HepG2 (cell line): ENCODE data around the gene FCGR3A. TPM values are rescaled to one million over a fixed set of nuclear protein-coding genes. Genes with fewer than 3 reads are reported as not detected.
"Not testable (repeated sequence)": the region's sequence is repeated elsewhere in the genome, so short reads cannot be mapped to it uniquely, and the experiment has no call there.

Experiments
- ATAC-seq: fragments of 200-7000 bp; cut with Tn5 transposase; 3 replicates; pipeline ENCODE4 v1.9.1; 2020; ENCODE audit warnings: mild to moderate bottlenecking, moderate library complexity
- BruUV-seq: library from RNA; stranded (reverse); fragments of 400-500 nt; replicated peaks from 2 replicates; lab custom pipeline; 2021; lab: Mats Ljungman, UMichigan
- CTCF ChIA-PET: fragments of 300-600 bp; formaldehyde crosslinking; extraction: SDS; loops from one replicate; lab custom pipeline; 2021; ENCODE audit warnings: low total read pairs, inconsistent platforms, low intra/inter-chr PET ratio; lab: Yijun Ruan, JAX
- POLR2A ChIA-PET: fragments of 350-600 bp; sonication (Branson Sonifier 250); formaldehyde crosslinking; loops from one replicate; lab custom pipeline; 2020; ENCODE audit warnings: antibody characterized with exemption, inconsistent platforms; lab: Yijun Ruan, JAX
- DNase-seq: peaks from one replicate; pipeline ENCODE4 v3.0.0-alpha.2; 2015; ENCODE audit warnings: low spot score
- FAIRE-seq: peaks from 3 replicates; lab custom pipeline; 2011; peaks lifted over from hg19 to GRCh38; lab: Jason Lieb, UNC
- H2AFZ ChIP-seq: one replicate; pipeline ENCODE4 v1.6.1; 2011; ENCODE audit warnings: low read length, inconsistent platforms
- H3K27ac ChIP-seq: fragments of 300-600 bp; 3 replicates; pipeline ENCODE4 v1.8.0; 2011; ENCODE audit warnings: mixed run types, mild to moderate bottlenecking, mixed read lengths, low read length, inconsistent platforms; ENCODE audit not compliant: insufficient read depth; ENCODE audit errors: extremely low read length
- H3K27me3 ChIP-seq, 2 experiments: fragments of 200-600 bp in 1 of 2; 2 replicates in 1 of 2; 3 replicates in 1 of 2; pipeline versions ENCODE4 v1.6.0 to v1.8.0; 2011; ENCODE audit warnings: low read length in 2 of 2, mild to moderate bottlenecking in 2 of 2, moderate library complexity in 2 of 2, inconsistent platforms in 1 of 2; ENCODE audit not compliant: insufficient read depth in 2 of 2, control insufficient read depth in 1 of 2
- H3K36me3 ChIP-seq, 2 experiments: fragments of 200-600 bp in 1 of 2; replicated peaks in 1 of 2; 2 replicates in 1 of 2; 3 replicates in 1 of 2; pipeline versions ENCODE4 v1.5.1 to v1.8.0; 2011; ENCODE audit warnings: low read length in 2 of 2, inconsistent platforms in 1 of 2; ENCODE audit not compliant: insufficient read depth in 2 of 2, control insufficient read depth in 1 of 2
- H3K4me1 ChIP-seq: 2 replicates; pipeline ENCODE4 v1.5.1; 2012; ENCODE audit warnings: low read length, inconsistent platforms; ENCODE audit not compliant: insufficient read depth
- H3K4me2 ChIP-seq: 2 replicates; pipeline ENCODE4 v1.6.0; 2011; ENCODE audit warnings: low read depth, low read length, inconsistent platforms
- H3K4me3 ChIP-seq, 3 experiments: fragments of 200-600 bp in 1 of 3; sonication (generic), shearing (Covaris generic) in 1 of 3; replicated peaks in 1 of 3; 2 replicates each; pipeline ENCODE4 v1.5.1; 2011 to 2016; ENCODE audit warnings: low read length in 3 of 3, inconsistent platforms in 2 of 3, low read depth in 2 of 3, mild to moderate bottlenecking in 2 of 3, control low read depth in 1 of 3, mixed read lengths in 1 of 3; ENCODE audit not compliant: insufficient read depth in 1 of 3
- H3K79me2 ChIP-seq: one replicate; pipeline ENCODE4 v1.6.1; 2011; ENCODE audit warnings: low read length, inconsistent platforms; ENCODE audit not compliant: insufficient read depth
- H3K9ac ChIP-seq: 2 replicates; pipeline ENCODE4 v1.6.0; 2011; ENCODE audit warnings: mild to moderate bottlenecking, low read depth, low read length, inconsistent platforms; ENCODE audit not compliant: insufficient read depth
- H3K9me3 ChIP-seq: 2 replicates; pipeline ENCODE4 v1.5.1; 2012; ENCODE audit warnings: mild to moderate bottlenecking, low read length
- H4K20me1 ChIP-seq: 2 replicates; pipeline ENCODE4 v1.6.0; 2011; ENCODE audit warnings: inconsistent platforms, mild to moderate bottlenecking, low read length, moderate library complexity; ENCODE audit not compliant: insufficient read depth
- WGBS: methylation state at CpG from one replicate; pipeline ENCODE4 v1.1.6; 2017; ENCODE audit warnings: low lambda C conversion rate; 5-methylcytosine and 5-hydroxymethylcytosine counted together
- in situ Hi-C: cut with HindIII; loops from 2 replicates; pipeline ENCODE4 v1.10.0; 2017; ENCODE audit warnings: low pct_unique_long_range_greater_than_20kb; ENCODE audit not compliant: extremely low pct_ligation_motif_present
- intact Hi-C: fragments of 100-400 bp; cut with micrococcal nuclease; formaldehyde crosslinking; loops from one replicate; pipeline ENCODE4 v1.10.0; 2022; ENCODE audit not compliant: unreplicated experiment
- polyA plus RNA-seq, 8 experiments: library from polyadenylated mRNA; depleted of rRNA in 3 of 8; stranded (reverse) in 7 of 8; unstranded in 1 of 8; fragments of >200 nt; fragmentation: Illumina TruSeq in 4 of 8; extraction: Trizol in 4 of 8; gene quantifications; 2 replicates each; pipeline versions ENCODE4 v1.2.1 to v1.2.3, GENCODE V29; 2011 to 2016; ENCODE audit warnings: low read depth in 4 of 8, missing spikeins in 1 of 8, mixed read lengths in 1 of 8; ENCODE audit not compliant: insufficient read depth in 1 of 8
- total RNA-seq, 5 experiments: library from RNA; depleted of rRNA; stranded (reverse); fragments of >200 nt; fragmentation: Illumina TruSeq; extraction: Trizol; gene quantifications; 2 replicates each; pipeline ENCODE4 v1.2.3, GENCODE V29; 2016; ENCODE audit warnings: low read depth in 1 of 5

FCGR3A gene
- total and polyA plus RNA-seq, 2 of the 13 experiments (the other 11 are each of a cell fraction or from before 2014, with no cell fraction given) = not detected

- BruUV-seq, in situ Hi-C loops, CTCF ChIA-PET, FAIRE-seq, H3K79me2 ChIP-seq, H3K27ac ChIP-seq, H3K4me1 ChIP-seq, intact Hi-C loops, H2AFZ ChIP-seq, H3K4me2 ChIP-seq, H3K9ac ChIP-seq, POLR2A ChIA-PET, ATAC-seq, H3K9me3 ChIP-seq, H3K4me3 ChIP-seq, H3K27me3 ChIP-seq, H4K20me1 ChIP-seq, H3K36me3 ChIP-seq, DNase-seq: not testable (repeated sequence)
- 26% methylated on average over 7 of the region's 8 CpGs for WGBS
Measured at GRCh38 chr1:161547995-161548741, 1.4 kb downstream of the FCGR3A start.

GRCh38 chr1:161545005-161545731, 4.5 kb downstream of the FCGR3A start:
- BruUV-seq, H3K9ac ChIP-seq, H3K9me3 ChIP-seq, in situ Hi-C loops, POLR2A ChIA-PET, H3K4me1 ChIP-seq, H3K4me3 ChIP-seq, H3K36me3 ChIP-seq, FAIRE-seq, H3K27me3 ChIP-seq, DNase-seq, H2AFZ ChIP-seq, CTCF ChIA-PET, H3K27ac ChIP-seq, H3K4me2 ChIP-seq, ATAC-seq, intact Hi-C loops, H3K79me2 ChIP-seq, H4K20me1 ChIP-seq: not testable (repeated sequence)
- WGBS = 38% methylated on average over 10 of the region's 11 CpGs

GRCh38 chr1:161543125-161543524, 6.5 kb downstream of the FCGR3A start:
- H3K4me1 ChIP-seq, H3K4me2 ChIP-seq, POLR2A ChIA-PET, H3K36me3 ChIP-seq, BruUV-seq, DNase-seq, H3K4me3 ChIP-seq, H3K27me3 ChIP-seq, H2AFZ ChIP-seq, in situ Hi-C loops, H3K9me3 ChIP-seq, H4K20me1 ChIP-seq, CTCF ChIA-PET, H3K79me2 ChIP-seq, ATAC-seq, H3K9ac ChIP-seq, H3K27ac ChIP-seq, intact Hi-C loops, FAIRE-seq: not testable (repeated sequence)
- 44% methylated on average over 1 of the region's 1 CpG for WGBS

GRCh38 chr1:161542091-161542559, 7.5 kb downstream of the FCGR3A start:
- BruUV-seq, H3K4me2 ChIP-seq, H3K9ac ChIP-seq, H3K36me3 ChIP-seq, H3K27me3 ChIP-seq, H3K79me2 ChIP-seq, H3K27ac ChIP-seq, H4K20me1 ChIP-seq, in situ Hi-C loops, DNase-seq, H3K4me1 ChIP-seq, ATAC-seq, H3K9me3 ChIP-seq, H3K4me3 ChIP-seq, POLR2A ChIA-PET, FAIRE-seq, intact Hi-C loops, H2AFZ ChIP-seq, CTCF ChIA-PET: not testable (repeated sequence)
- 60% methylated on average over 5 of the region's 5 CpGs for WGBS
